Amniotic epithelial cell (primary cell): Measurements from ENCODE around the gene DNAH6.
A peak's percentile ranks its signal among the peaks of the same experiment; 100 is the strongest.

ENCODE experiments used
- DNase-seq: peaks from one replicate; pipeline ENCODE4 v3.0.0-alpha.2; 2010; ENCODE audit warnings: low read depth

DNAH6 gene

GRCh38 chr2:84697895-84698294, 181.6 kb downstream of the DNAH6 start:
- DNase-seq = peak; percentile 48

GRCh38 chr2:84700006-84700405, 183.7 kb downstream of the DNAH6 start:
- no peak for DNase-seq

GRCh38 chr2:84701880-84702279, 185.6 kb downstream of the DNAH6 start:
- DNase-seq = peak; percentile 95

- DNase-seq = no peak
Measured at GRCh38 chr2:84702941-84703340, 186.6 kb downstream of the DNAH6 start.

GRCh38 chr2:84703831-84704230, 187.5 kb downstream of the DNAH6 start:
- no peak for DNase-seq

GRCh38 chr2:84704505-84705244, 188.4 kb downstream of the DNAH6 start:
- DNase-seq = peak; percentile 36

GRCh38 chr2:84705858-84706257, 189.6 kb downstream of the DNAH6 start:
- no peak for DNase-seq

GRCh38 chr2:84708442-84708841, 192.1 kb downstream of the DNAH6 start:
- no peak for DNase-seq

- DNase-seq = no peak
Measured at GRCh38 chr2:84711651-84712050, 195.4 kb downstream of the DNAH6 start.

GRCh38 chr2:84713441-84713840, 197.1 kb downstream of the DNAH6 start:
- DNase-seq = no peak

GRCh38 chr2:84716564-84716963, 200.3 kb downstream of the DNAH6 start:
- no peak for DNase-seq

GRCh38 chr2:84717302-84717701, 201.0 kb downstream of the DNAH6 start:
- no peak for DNase-seq

GRCh38 chr2:84719434-84719833, 203.1 kb downstream of the DNAH6 start:
- no peak for DNase-seq

GRCh38 chr2:84723831-84724230, 207.5 kb downstream of the DNAH6 start:
- DNase-seq = no peak

- DNase-seq = no peak
Measured at GRCh38 chr2:84725717-84726116, 209.4 kb downstream of the DNAH6 start.

- DNase-seq = no peak
Measured at GRCh38 chr2:84727315-84727714, 211.0 kb downstream of the DNAH6 start.

- no peak for DNase-seq
Measured at GRCh38 chr2:84729224-84729623, 212.9 kb downstream of the DNAH6 start.

- DNase-seq = no peak
Measured at GRCh38 chr2:84731185-84731584, 214.9 kb downstream of the DNAH6 start.

- DNase-seq = no peak
Measured at GRCh38 chr2:84732897-84733778, 216.8 kb downstream of the DNAH6 start.

- DNase-seq = peak; percentile 15
Measured at GRCh38 chr2:84735389-84735788, 219.1 kb downstream of the DNAH6 start.

GRCh38 chr2:84741182-84741822, 225.0 kb downstream of the DNAH6 start:
- peak; percentile 26 for DNase-seq

- DNase-seq = no peak
Measured at GRCh38 chr2:84748341-84748740, 232.0 kb downstream of the DNAH6 start.

GRCh38 chr2:84749442-84749841, 233.1 kb downstream of the DNAH6 start:
- DNase-seq = no peak
